ENCODE results near the gene DHX35.

DHX35 gene

GRCh38 chr20:39070484-39071231 is 108.5 kb downstream of the DHX35 start:
- no peaks in the 10 kb centered on the region for H3K4me1 ChIP-seq (ENCODE audit: insufficient read depth, low read length)
- H3K9ac ChIP-seq (ENCODE audit: low read depth, low read length): no peak overlapping the region
- H4K20me1 ChIP-seq (ENCODE audit: insufficient read depth, low read length): no peaks in the 10 kb centered on the region
- no peak overlapping the region for H3K27ac ChIP-seq (ENCODE audit: low read length)
- TF ChIP-seq EZH2 (IDR thresholded peaks at IDR 0.05; ENCODE audit: borderline replicate concordance, low read depth, low read length, severe bottlenecking) (no peak), CTCF (IDR thresholded peaks at IDR 0.05; ENCODE audit: borderline replicate concordance, extremely low read depth, low read length, poor library complexity, severe bottlenecking) (no peak)
- no peaks in the 10 kb centered on the region for H3K79me2 ChIP-seq (ENCODE audit: insufficient read depth, low read length)
- no peak overlapping the region for H3K4me3 ChIP-seq (ENCODE audit: low read depth in 1 of 2, low read length in 2 of 2)
- DNase-seq (no peak), ATAC-seq (ENCODE audit: insufficient read depth, low read depth) (0 out of 3 replicates have a peak, but pooled peaks have one; percentile 27)
- no peaks in the 10 kb centered on the region for H3K27me3 ChIP-seq (ENCODE audit: insufficient read depth, low read length, poor library complexity)
- no peak overlapping the region for H3K4me2 ChIP-seq (ENCODE audit: insufficient read depth, low read length)
- H2AFZ ChIP-seq (ENCODE audit: low read depth, low read length): no peak overlapping the region
- no peaks in the 10 kb centered on the region for H3K36me3 ChIP-seq (ENCODE audit: insufficient read depth, low read length)
- no peaks in the 10 kb centered on the region for H3K9me3 ChIP-seq (ENCODE audit: insufficient read depth, low read length, severe bottlenecking)

GRCh38 chr20:39072132-39072531 is 110.0 kb downstream of the DHX35 start:
- Histone ChIP-seq H3K27me3 (ENCODE audit: insufficient read depth, low read length, poor library complexity) (no peaks in the 10 kb centered on the region), H3K9me3 (ENCODE audit: insufficient read depth, low read length, severe bottlenecking) (no peaks in the 10 kb centered on the region), H3K79me2 (ENCODE audit: insufficient read depth, low read length) (no peaks in the 10 kb centered on the region), H3K4me3 (ENCODE audit: low read depth in 1 of 2, low read length in 2 of 2) (no peak overlapping the region), H3K4me1 (ENCODE audit: insufficient read depth, low read length) (no peaks in the 10 kb centered on the region), H3K36me3 (ENCODE audit: insufficient read depth, low read length) (no peaks in the 10 kb centered on the region), H2AFZ (ENCODE audit: low read depth, low read length) (no peak overlapping the region), H3K9ac (ENCODE audit: low read depth, low read length) (no peak overlapping the region), H3K27ac (ENCODE audit: low read length) (no peak overlapping the region), H4K20me1 (ENCODE audit: insufficient read depth, low read length) (no peaks in the 10 kb centered on the region), H3K4me2 (ENCODE audit: insufficient read depth, low read length) (no peak overlapping the region)
- DNase-seq (no peak), ATAC-seq (ENCODE audit: insufficient read depth, low read depth) (no peak)
- no peak for TF ChIP-seq EZH2 (IDR thresholded peaks at IDR 0.05; ENCODE audit: borderline replicate concordance, low read depth, low read length, severe bottlenecking)
- no peak for TF ChIP-seq CTCF (IDR thresholded peaks at IDR 0.05; ENCODE audit: borderline replicate concordance, extremely low read depth, low read length, poor library complexity, severe bottlenecking)

GRCh38 chr20:39072653-39073052 is 110.5 kb downstream of the DHX35 start:
- DNase-seq: no peak
- 0 out of 2 replicates have a peak, but pooled peaks cover under 1% of the 10 kb centered on the region for H3K4me1 ChIP-seq (ENCODE audit: insufficient read depth, low read length)
- TF ChIP-seq EZH2 (IDR thresholded peaks at IDR 0.05; ENCODE audit: borderline replicate concordance, low read depth, low read length, severe bottlenecking): no peak
- no peak for TF ChIP-seq CTCF (IDR thresholded peaks at IDR 0.05; ENCODE audit: borderline replicate concordance, extremely low read depth, low read length, poor library complexity, severe bottlenecking)

More at GRCh38 chr20:39072653-39073052, 110.5 kb downstream of the DHX35 start:
- Histone ChIP-seq H2AFZ (ENCODE audit: low read depth, low read length) (no peak overlapping the region), H3K27ac (ENCODE audit: low read length) (no peak overlapping the region), H3K4me2 (ENCODE audit: insufficient read depth, low read length) (no peak overlapping the region), H3K4me3 (ENCODE audit: low read depth in 1 of 2, low read length in 2 of 2) (no peak overlapping the region), H3K9ac (ENCODE audit: low read depth, low read length) (no peak overlapping the region), H3K79me2 (ENCODE audit: insufficient read depth, low read length) (no peaks in the 10 kb centered on the region), H4K20me1 (ENCODE audit: insufficient read depth, low read length) (no peaks in the 10 kb centered on the region), H3K27me3 (ENCODE audit: insufficient read depth, low read length, poor library complexity) (no peaks in the 10 kb centered on the region), H3K9me3 (ENCODE audit: insufficient read depth, low read length, severe bottlenecking) (no peaks in the 10 kb centered on the region), H3K36me3 (ENCODE audit: insufficient read depth, low read length) (no peaks in the 10 kb centered on the region)
- no peak for ATAC-seq (ENCODE audit: insufficient read depth, low read depth)

Measured in DND-41 (cell line).